PC-3 (cell line): ENCODE measurements around the gene STX12. TPM values are rescaled to one million over a fixed set of nuclear protein-coding genes. Genes with fewer than 3 reads are reported as not detected.
"Not testable (repeated sequence)": the region's sequence is repeated elsewhere in the genome, so short reads cannot be mapped to it uniquely, and the experiment has no call there.

Experiments used
- ATAC-seq: fragments of 200-7000 bp; cut with Tn5 transposase; 2 replicates; pipeline ENCODE4 v1.9.1; 2020; ENCODE audit warnings: mild to moderate bottlenecking, moderate library complexity
- BruUV-seq: library from RNA; stranded (reverse); fragments of 400-500 nt; replicated peaks from 2 replicates; lab custom pipeline; 2021; lab: Mats Ljungman, UMichigan
- CTCF ChIA-PET: fragments of 300-600 bp; sonication (Branson Sonifier 250); formaldehyde crosslinking; loops from one replicate; lab custom pipeline; 2022; ENCODE audit warnings: antibody characterized with exemption; lab: Charles Lee
- POLR2A ChIA-PET: fragments of 300-600 bp; sonication (Branson Sonifier 250); formaldehyde crosslinking; loops from one replicate; lab custom pipeline; 2022; ENCODE audit warnings: antibody characterized with exemption; ENCODE audit not compliant: unreplicated experiment; lab: Charles Lee
- DNase-seq: peaks from one replicate; pipeline ENCODE4 v3.0.0-alpha.2; 2015
- H2AFZ ChIP-seq: fragments of 300-600 bp; sonication (generic); 2 replicates; pipeline ENCODE4 v1.6.0; 2016; ENCODE audit warnings: antibody characterized with exemption, low read length
- H3F3A ChIP-seq: fragments of 300-600 bp; sonication (generic); one replicate; pipeline ENCODE4 v1.6.0; 2017; ENCODE audit warnings: antibody characterized with exemption, low read length, control low read depth, mild to moderate bottlenecking; ENCODE audit not compliant: unreplicated experiment
- H3K27ac ChIP-seq: fragments of 300-600 bp; sonication (generic); 2 replicates; pipeline ENCODE4 v1.5.1; 2016; ENCODE audit warnings: mild to moderate bottlenecking, low read length
- H3K27me3 ChIP-seq: fragments of 300-600 bp; sonication (generic); 2 replicates; pipeline ENCODE4 v1.6.1; 2016; ENCODE audit warnings: low read length, mixed read lengths
- H3K36me3 ChIP-seq: fragments of 300-600 bp; sonication (generic); 2 replicates; pipeline ENCODE4 v1.6.1; 2016; ENCODE audit warnings: low read depth, mixed run types, low read length, mixed read lengths
- H3K4me1 ChIP-seq: fragments of 300-600 bp; sonication (generic); 2 replicates; pipeline ENCODE4 v1.5.1; 2016; ENCODE audit warnings: low read length; ENCODE audit not compliant: insufficient read depth
- H3K4me2 ChIP-seq: fragments of 300-600 bp; sonication (generic); 2 replicates; pipeline ENCODE4 v1.6.0; 2016; ENCODE audit warnings: low read length
- H3K4me3 ChIP-seq: fragments of 300-600 bp; sonication (generic); 2 replicates; pipeline ENCODE4 v1.5.1; 2016; ENCODE audit warnings: mild to moderate bottlenecking, low read length, mixed read lengths
- H3K79me2 ChIP-seq: fragments of 300-600 bp; sonication (generic); 2 replicates; pipeline ENCODE4 v1.6.1; 2017; ENCODE audit warnings: low read length, mixed read lengths
- H3K9ac ChIP-seq: fragments of 300-600 bp; sonication (generic); 2 replicates; pipeline ENCODE4 v1.6.0; 2016; ENCODE audit warnings: mild to moderate bottlenecking, low read length
- H3K9me2 ChIP-seq: fragments of 300-600 bp; sonication (generic); replicated peaks from 2 replicates; pipeline ENCODE4 v1.6.1; 2016; ENCODE audit warnings: mixed run types, low read length, mixed read lengths
- H3K9me3 ChIP-seq: fragments of 300-600 bp; sonication (generic); 2 replicates; pipeline ENCODE4 v1.6.1; 2016; ENCODE audit warnings: low read length, mixed read lengths
- H4K20me1 ChIP-seq: fragments of 300-600 bp; sonication (generic); 2 replicates; pipeline ENCODE4 v1.6.1; 2016; ENCODE audit warnings: low read length, mixed read lengths
- CTCF ChIP-seq: fragments of 300-600 bp; sonication (generic); conservative IDR thresholded peaks from 2 replicates; pipeline ENCODE4 v1.5.1; 2017; ENCODE audit warnings: antibody characterized with exemption, low read depth, mild to moderate bottlenecking, low read length
- EZH2 ChIP-seq: fragments of 300-600 bp; sonication (generic); IDR thresholded peaks from one replicate; pipeline ENCODE4 v1.6.1; 2017; ENCODE audit warnings: antibody characterized with exemption, mild to moderate bottlenecking, low read length; ENCODE audit not compliant: unreplicated experiment
- EZH2phosphoT487 ChIP-seq: fragments of 300-600 bp; sonication (generic); IDR thresholded peaks from 2 replicates; pipeline ENCODE4 v1.6.1; 2018; ENCODE audit warnings: mild to moderate bottlenecking, antibody characterized with exemption, low read length, borderline replicate concordance
- intact Hi-C: fragments of 100-400 bp; cut with micrococcal nuclease; formaldehyde crosslinking; loops from 2 replicates; pipeline ENCODE4 v1.9.0; 2023
- total RNA-seq: library from RNA; depleted of rRNA; stranded (reverse); fragments of >200 nt; gene quantifications from 2 replicates; pipeline ENCODE4 v1.2.3, GENCODE V29; 2014

STX12 gene
- total RNA-seq, 1 experiment from 2014 or later: 28.5 TPM

DNA sequence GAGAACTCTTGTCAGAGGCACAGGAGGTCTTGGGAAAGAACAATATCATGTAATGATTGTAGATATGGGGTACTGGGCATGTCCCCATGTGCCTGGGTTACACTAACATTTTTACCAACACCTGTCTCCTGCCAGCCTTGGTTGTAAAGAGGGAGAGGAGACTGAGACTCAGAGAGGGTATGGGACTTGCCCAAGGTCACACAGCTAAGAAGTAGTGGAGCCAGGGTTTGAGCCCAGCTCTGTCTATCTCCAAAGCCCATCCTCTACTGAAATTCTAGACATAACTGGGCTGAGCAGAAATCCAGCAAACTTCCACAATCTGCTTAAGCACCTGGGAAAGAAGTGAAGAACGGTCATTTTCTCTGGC lies 96.7 kb downstream of the STX12 start:
- no peaks in the 10 kb centered on the region for H4K20me1 ChIP-seq
- no peaks in the 10 kb centered on the region for H3K9me3 ChIP-seq
- H3K36me3 ChIP-seq: no peaks in the 10 kb centered on the region
- H3K79me2 ChIP-seq: no peaks in the 10 kb centered on the region
- no peak overlapping the region for H3K9ac ChIP-seq
- intact Hi-C loops: no loop called here
- BruUV-seq: no TSS peak
- H3K27ac ChIP-seq: no peak overlapping the region
- no peaks in the 10 kb centered on the region for H3K27me3 ChIP-seq
- no peak overlapping the region for H3K4me3 ChIP-seq
- TF ChIP-seq CTCF: no peak
- no peak for TF ChIP-seq EZH2phosphoT487
- no peak for TF ChIP-seq EZH2
- ChIA-PET CTCF (no interaction called here), POLR2A (no interaction called here)
- ATAC-seq: no peak
- H2AFZ ChIP-seq: no peak overlapping the region
- H3K4me1 ChIP-seq: peaks cover 6% of the 10 kb centered on the region
- H3K9me2 ChIP-seq: no peaks in the 10 kb centered on the region
- no peaks in the 10 kb centered on the region for H3F3A ChIP-seq
- DNase-seq: no peak
- no peak overlapping the region for H3K4me2 ChIP-seq

- H3K79me2 ChIP-seq, H3K36me3 ChIP-seq, CTCF ChIA-PET, H3K9me3 ChIP-seq, H3K9ac ChIP-seq, H2AFZ ChIP-seq, BruUV-seq, H3F3A ChIP-seq, ATAC-seq, H4K20me1 ChIP-seq, H3K27ac ChIP-seq, intact Hi-C loops, H3K4me3 ChIP-seq, POLR2A ChIA-PET, H3K9me2 ChIP-seq, DNase-seq, H3K4me2 ChIP-seq, H3K4me1 ChIP-seq, H3K27me3 ChIP-seq: not testable (repeated sequence)
Observed at GRCh38 chr1:27871076-27871475, 98.1 kb downstream of the STX12 start.

DNA sequence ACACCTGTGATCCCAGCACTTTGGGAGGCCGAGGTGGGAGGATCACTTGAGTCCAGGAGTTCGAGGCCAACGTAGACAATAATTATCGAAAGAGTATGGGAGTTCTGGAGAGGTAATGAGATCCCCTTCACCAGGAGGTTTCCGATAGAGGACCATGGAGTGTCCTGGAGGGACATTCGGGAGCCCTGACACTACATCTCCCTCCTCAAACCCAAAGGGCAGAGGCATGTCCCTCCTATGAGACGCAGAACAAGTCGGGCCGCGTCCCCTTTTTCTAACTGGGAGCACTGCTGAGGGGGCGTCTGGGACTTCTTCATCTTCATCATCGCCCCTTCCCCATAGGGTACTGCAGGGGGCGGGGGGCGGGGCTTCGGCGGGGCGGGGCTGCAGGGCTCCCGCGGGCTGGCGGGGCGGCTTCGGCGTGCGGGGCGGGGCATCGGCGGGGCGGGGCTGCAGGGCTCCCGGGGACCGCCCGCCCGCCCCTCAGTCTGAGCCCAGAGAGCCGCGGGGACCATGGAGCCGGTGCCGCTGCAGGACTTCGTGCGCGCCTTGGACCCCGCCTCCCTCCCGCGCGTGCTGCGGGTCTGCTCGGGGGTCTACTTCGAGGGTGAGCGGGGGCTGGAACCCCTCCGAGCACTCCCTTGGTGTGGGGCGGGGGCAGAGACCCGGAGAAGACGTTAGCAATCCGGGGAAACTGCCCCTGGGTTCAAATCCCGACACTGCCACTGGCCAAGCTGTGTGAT lies 99.2 kb downstream of the STX12 start, which contains the start of gene THEMIS2:
TSS of gene THEMIS2 (plus strand) at position 486 of the 743 bp plus-strand sequence. CDS start at position 514, 28 bp downstream.
- Histone ChIP-seq H3K9me2 (no peaks in the 10 kb centered on the region), H4K20me1 (no peaks in the 10 kb centered on the region), H3K9ac (peak within 1 kb of the TSS; percentile 45), H3K79me2 (no peaks in the 10 kb centered on the region), H3K36me3 (no peaks in the 10 kb centered on the region), H3K9me3 (no peaks in the 10 kb centered on the region), H3K4me2 (peak within 1 kb of the TSS; percentile 79), H2AFZ (peak within 1 kb of the TSS; percentile 59; the same call in 1 of the 2 replicates), H3K27me3 (no peaks in the 10 kb centered on the region), H3F3A (no peaks in the 10 kb centered on the region), H3K4me1 (peaks cover 12% of the 10 kb centered on the region), H3K27ac (no peak within 1 kb of the TSS), H3K4me3 (peak within 1 kb of the TSS; percentile 67)
- CTCF ChIA-PET: no interaction called here
- peak; percentile 42 for ATAC-seq
- POLR2A ChIA-PET: no interaction called here
- TF ChIP-seq EZH2 (no peak), EZH2phosphoT487 (no peak), CTCF (no peak)
- intact Hi-C loops: no loop called here
- peak; percentile 23 for DNase-seq
- BruUV-seq: no TSS peak
